DND-41 (cell line): ENCODE data around the gene REEP1.

Source experiments
- CTCF ChIP-seq: IDR thresholded peaks from 2 replicates; pipeline ENCODE4 v1.5.1; 2012; ENCODE audit warnings: borderline replicate concordance, low read length, moderate library complexity, mild to moderate bottlenecking; ENCODE audit not compliant: poor library complexity, severe bottlenecking; ENCODE audit errors: extremely low read depth
- EZH2 ChIP-seq: IDR thresholded peaks from 3 replicates; pipeline ENCODE4 v1.6.1; 2012; ENCODE audit warnings: borderline replicate concordance, low read depth, mild to moderate bottlenecking, moderate library complexity, low read length, inconsistent platforms; ENCODE audit not compliant: severe bottlenecking

- TF ChIP-seq CTCF (no peak), EZH2 (no peak)
Measured at GRCh38 chr2:86189782-86190416, 147.5 kb downstream of the REEP1 start.
